DMS79 (cell line): ENCODE data around the gene AXIN2.

Experiments used
- DNase-seq: peaks from one replicate; lab custom pipeline; 2025; lab: John Stamatoyannopoulos, UW

The AXIN2 gene

GRCh38 chr17:65556014-65556909 is 5.2 kb downstream of the AXIN2 start:
- DNase-seq = peak; percentile 11

GRCh38 chr17:65554553-65555223 is 6.8 kb downstream of the AXIN2 start:
- no peak for DNase-seq

GRCh38 chr17:65553646-65554552 is 7.5 kb downstream of the AXIN2 start:
- no peak for DNase-seq

GRCh38 chr17:65553009-65553645 is 8.3 kb downstream of the AXIN2 start:
- DNase-seq = no peak

GRCh38 chr17:65552214-65552613 is 9.2 kb downstream of the AXIN2 start:
- no peak for DNase-seq

- DNase-seq = no peak
These were observed 10.0 kb downstream of the AXIN2 start for GRCh38 chr17:65551267-65552040.

GRCh38 chr17:65550758-65551157 is 10.7 kb downstream of the AXIN2 start:
- no peak for DNase-seq

- no peak for DNase-seq
These were observed 11.3 kb downstream of the AXIN2 start for GRCh38 chr17:65550075-65550662.

GRCh38 chr17:65548269-65548969 is 13.0 kb downstream of the AXIN2 start:
- no peak for DNase-seq

GRCh38 chr17:65547253-65547670 is 14.2 kb downstream of the AXIN2 start:
- no peak for DNase-seq

- no peak for DNase-seq
These were observed 14.9 kb downstream of the AXIN2 start for GRCh38 chr17:65546579-65546978.

GRCh38 chr17:65545705-65546523 is 15.5 kb downstream of the AXIN2 start:
- DNase-seq = no peak

GRCh38 chr17:65544672-65545071 is 16.8 kb downstream of the AXIN2 start:
- peak; percentile 11 for DNase-seq

GRCh38 chr17:65542610-65543009 is 18.8 kb downstream of the AXIN2 start:
- no peak for DNase-seq

- DNase-seq = no peak
These were observed 19.4 kb downstream of the AXIN2 start for GRCh38 chr17:65542067-65542466.

GRCh38 chr17:65541453-65541852 is 20.0 kb downstream of the AXIN2 start:
- DNase-seq = no peak

- DNase-seq = no peak
These were observed 21.7 kb downstream of the AXIN2 start for GRCh38 chr17:65539630-65540266.

- DNase-seq = no peak
These were observed 22.5 kb downstream of the AXIN2 start for GRCh38 chr17:65538675-65539529.
